OCI-LY3 (cell line): Measurements from ENCODE around the gene INSIG2.
A peak's percentile ranks its signal among the peaks of the same experiment; 100 is the strongest.

Experiments used
- H2AFZ ChIP-seq: fragments of 200-600, 300-600 bp; shearing (Covaris generic); 2 replicates; pipeline ENCODE4 v1.6.0; 2014; ENCODE audit warnings: antibody characterized with exemption, low read depth, low read length
- H3K27ac ChIP-seq: fragments of 200-600, 300-600 bp; sonication (generic); 2 replicates; pipeline ENCODE4 v1.5.1; 2014; ENCODE audit warnings: mild to moderate bottlenecking, low read length, moderate library complexity, mixed read lengths
- H3K27me3 ChIP-seq: fragments of 200-600, 300-600 bp; sonication (generic); 2 replicates; pipeline ENCODE4 v1.6.1; 2014; ENCODE audit warnings: low read depth, low read length, mixed read lengths
- H3K36me3 ChIP-seq: fragments of 200-600, 300-600 bp; sonication (generic); replicated peaks from 2 replicates; pipeline ENCODE3; 2014; ENCODE audit warnings: low read depth, low read length, mixed read lengths
- H3K4me1 ChIP-seq: fragments of 300-600, 200-600 bp; sonication (generic); 2 replicates; pipeline ENCODE4 v1.6.1; 2014; ENCODE audit warnings: low read length, mixed read lengths
- H3K4me2 ChIP-seq: fragments of 200-600, 300-600 bp; sonication (generic); 2 replicates; pipeline ENCODE4 v1.6.1; 2014; ENCODE audit warnings: low read length, mixed read lengths
- H3K4me3 ChIP-seq: fragments of 300-600, 200-600 bp; sonication (generic); 2 replicates; pipeline ENCODE4 v1.5.1; 2014; ENCODE audit warnings: antibody characterized with exemption, mild to moderate bottlenecking, low read length, moderate library complexity
- H3K79me2 ChIP-seq: fragments of 300-600, 200-600 bp; shearing (Covaris generic); 2 replicates; pipeline ENCODE4 v1.6.1; 2014; ENCODE audit warnings: mild to moderate bottlenecking, low read length, mixed read lengths
- H3K9ac ChIP-seq: fragments of 300-600, 200-600 bp; shearing (Covaris generic); 2 replicates; pipeline ENCODE4 v1.6.0; 2014; ENCODE audit warnings: mild to moderate bottlenecking, low read length, moderate library complexity
- H3K9me3 ChIP-seq: fragments of 200-600, 300-600 bp; shearing (Covaris generic); 2 replicates; pipeline ENCODE4 v1.6.1; 2014; ENCODE audit warnings: low read length, mixed read lengths; ENCODE audit not compliant: insufficient read depth
- H4K20me1 ChIP-seq: fragments of 200-600, 300-600 bp; sonication (generic); 2 replicates; pipeline ENCODE4 v1.6.1; 2016; ENCODE audit warnings: low read length, mixed read lengths; ENCODE audit not compliant: insufficient read depth
- EZH2phosphoT487 ChIP-seq: fragments of 200-600 bp; shearing (Covaris generic); IDR thresholded peaks from 2 replicates; pipeline ENCODE4 v1.6.1; 2018; ENCODE audit warnings: antibody characterized with exemption, mixed run types, low read depth
- TF ChIP-seq, protein P1 (sequence below): fragments of 200-600, 300-600 bp; sonication (generic); IDR thresholded peaks from 2 replicates; pipeline ENCODE4 v1.5.1; 2014; ENCODE audit warnings: antibody characterized with exemption, low read length, low read depth

The INSIG2 gene

DNA sequence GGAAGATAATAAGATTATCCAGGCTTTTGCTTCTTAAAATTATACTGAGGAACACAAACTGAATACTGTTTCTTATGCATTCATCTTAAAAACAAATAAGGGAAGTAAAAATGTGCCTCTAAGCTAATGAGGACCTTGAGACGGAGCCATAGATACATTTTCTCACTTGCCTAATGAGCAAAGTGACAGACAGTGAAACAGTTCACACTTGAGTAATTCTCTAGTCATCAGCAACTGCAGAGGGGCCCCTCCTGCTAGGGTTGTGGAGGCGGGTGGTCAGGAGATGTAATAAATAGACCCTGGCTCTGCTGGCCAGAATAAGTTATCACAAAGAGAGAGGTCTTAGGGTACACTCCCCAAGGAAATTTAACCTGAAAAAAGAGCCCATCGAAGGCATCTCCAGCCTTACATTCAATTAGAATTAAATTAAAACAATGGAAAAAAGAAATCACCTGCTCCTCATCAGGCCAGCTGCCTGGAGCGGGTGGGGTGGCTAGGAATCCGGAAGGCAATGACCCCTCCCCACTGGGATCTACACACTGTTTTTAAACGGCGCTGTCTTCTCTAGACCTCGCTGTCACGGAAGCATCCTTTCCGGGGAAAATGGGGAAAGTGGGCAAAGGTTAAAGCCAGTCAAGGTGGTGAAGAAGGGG lies 32.6 kb upstream of the INSIG2 start:
- H3K27ac ChIP-seq: peak overlapping the region; percentile 98
- H4K20me1 ChIP-seq: no peaks in the 10 kb centered on the region
- peak overlapping the region; percentile 99 for H3K4me2 ChIP-seq
- H3K9me3 ChIP-seq: no peaks in the 10 kb centered on the region
- peak overlapping the region; percentile 97 for H3K9ac ChIP-seq
- no peak overlapping the region for H2AFZ ChIP-seq
- no peaks in the 10 kb centered on the region for H3K27me3 ChIP-seq
- H3K4me3 ChIP-seq: peak overlapping the region; percentile 77
- TF ChIP-seq EZH2phosphoT487: no peak
- TF ChIP-seq, protein P1, sequence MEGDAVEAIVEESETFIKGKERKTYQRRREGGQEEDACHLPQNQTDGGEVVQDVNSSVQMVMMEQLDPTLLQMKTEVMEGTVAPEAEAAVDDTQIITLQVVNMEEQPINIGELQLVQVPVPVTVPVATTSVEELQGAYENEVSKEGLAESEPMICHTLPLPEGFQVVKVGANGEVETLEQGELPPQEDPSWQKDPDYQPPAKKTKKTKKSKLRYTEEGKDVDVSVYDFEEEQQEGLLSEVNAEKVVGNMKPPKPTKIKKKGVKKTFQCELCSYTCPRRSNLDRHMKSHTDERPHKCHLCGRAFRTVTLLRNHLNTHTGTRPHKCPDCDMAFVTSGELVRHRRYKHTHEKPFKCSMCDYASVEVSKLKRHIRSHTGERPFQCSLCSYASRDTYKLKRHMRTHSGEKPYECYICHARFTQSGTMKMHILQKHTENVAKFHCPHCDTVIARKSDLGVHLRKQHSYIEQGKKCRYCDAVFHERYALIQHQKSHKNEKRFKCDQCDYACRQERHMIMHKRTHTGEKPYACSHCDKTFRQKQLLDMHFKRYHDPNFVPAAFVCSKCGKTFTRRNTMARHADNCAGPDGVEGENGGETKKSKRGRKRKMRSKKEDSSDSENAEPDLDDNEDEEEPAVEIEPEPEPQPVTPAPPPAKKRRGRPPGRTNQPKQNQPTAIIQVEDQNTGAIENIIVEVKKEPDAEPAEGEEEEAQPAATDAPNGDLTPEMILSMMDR: no peak
- no peaks in the 10 kb centered on the region for H3K79me2 ChIP-seq
- no peaks in the 10 kb centered on the region for H3K36me3 ChIP-seq
- H3K4me1 ChIP-seq: peaks cover 67% of the 10 kb centered on the region

DNA sequence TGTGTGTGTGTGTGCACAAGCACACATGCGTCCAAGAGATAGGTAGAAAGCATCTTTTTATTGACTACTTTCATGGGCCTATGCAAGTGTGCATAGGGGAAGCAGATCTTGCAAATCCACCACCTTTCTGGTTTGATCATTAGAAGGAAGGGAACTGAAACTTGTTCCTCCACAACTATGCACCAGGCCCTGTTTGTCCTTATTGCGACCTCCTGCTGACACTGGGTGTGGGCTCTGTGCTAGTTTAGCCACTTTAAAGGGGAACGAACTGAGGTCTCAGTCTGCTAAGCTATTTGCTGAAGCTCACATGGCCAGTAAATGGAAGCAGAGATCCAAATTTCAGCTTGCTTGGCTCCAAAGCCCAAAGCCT lies 32.1 kb upstream of the INSIG2 start:
- H2AFZ ChIP-seq: 0 out of 2 replicates have a peak overlapping the region, but pooled peaks have one; percentile 27
- H3K4me3 ChIP-seq: peak overlapping the region; percentile 77

GRCh38 chr2:118056801-118057200 lies 31.5 kb upstream of the INSIG2 start:
- H3K36me3 ChIP-seq: no peaks in the 10 kb centered on the region
- H3K4me1 ChIP-seq: peaks cover 74% of the 10 kb centered on the region
- H3K27me3 ChIP-seq: no peaks in the 10 kb centered on the region
- peak overlapping the region; percentile 37 for H3K4me3 ChIP-seq
- peak overlapping the region; percentile 98 for H3K27ac ChIP-seq
- H3K79me2 ChIP-seq: no peaks in the 10 kb centered on the region
- no peaks in the 10 kb centered on the region for H4K20me1 ChIP-seq
- no peak overlapping the region for H2AFZ ChIP-seq
- no peaks in the 10 kb centered on the region for H3K9me3 ChIP-seq
- peak overlapping the region; percentile 99 for H3K4me2 ChIP-seq
- peak overlapping the region; percentile 76 for H3K9ac ChIP-seq
- TF ChIP-seq EZH2phosphoT487: no peak
- TF ChIP-seq, protein P1: no peak

More for the DNA sequence above, 32.1 kb upstream of the INSIG2 start:
- H3K4me2 ChIP-seq: peak overlapping the region; percentile 99
- H3K36me3 ChIP-seq: no peaks in the 10 kb centered on the region
- H3K4me1 ChIP-seq: peaks cover 67% of the 10 kb centered on the region
- no peaks in the 10 kb centered on the region for H3K27me3 ChIP-seq
- no peaks in the 10 kb centered on the region for H4K20me1 ChIP-seq
- TF ChIP-seq, protein P1: no peak
- TF ChIP-seq EZH2phosphoT487: no peak
- no peaks in the 10 kb centered on the region for H3K9me3 ChIP-seq
- peak overlapping the region; percentile 97 for H3K9ac ChIP-seq
- no peaks in the 10 kb centered on the region for H3K79me2 ChIP-seq
- H3K27ac ChIP-seq: peak overlapping the region; percentile 98

DNA sequence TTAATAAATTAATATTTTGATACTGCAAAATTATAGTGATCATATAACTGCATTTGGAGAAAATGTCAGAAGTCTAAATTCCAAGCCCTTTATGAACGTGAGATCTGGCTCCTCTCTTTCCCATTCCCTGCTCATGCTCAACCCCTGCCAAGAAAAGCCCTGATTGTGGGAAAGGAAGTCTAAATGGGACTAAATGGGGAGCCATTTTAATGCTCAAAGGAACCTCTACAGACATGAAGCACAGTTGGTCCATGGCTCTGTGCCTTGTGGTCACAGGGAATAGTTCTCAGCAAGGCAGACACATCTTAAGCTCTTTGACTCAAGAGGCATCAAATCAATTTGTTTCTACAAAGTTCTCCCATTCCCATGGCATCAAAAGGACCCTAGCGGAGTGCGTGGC lies 29.3 kb upstream of the INSIG2 start:
- Histone ChIP-seq H3K27ac (no peak overlapping the region), H3K4me3 (no peak overlapping the region), H3K79me2 (no peaks in the 10 kb centered on the region), H3K36me3 (no peaks in the 10 kb centered on the region), H2AFZ (no peak overlapping the region), H3K4me2 (no peak overlapping the region), H3K27me3 (no peaks in the 10 kb centered on the region), H3K4me1 (peaks cover 77% of the 10 kb centered on the region), H4K20me1 (no peaks in the 10 kb centered on the region), H3K9me3 (no peaks in the 10 kb centered on the region), H3K9ac (no peak overlapping the region)
- TF ChIP-seq, protein P1: no peak
- TF ChIP-seq EZH2phosphoT487: no peak
